Activated T-cell treated with anti-CD3 and anti-CD28 coated beads, Interleukin-2, amount 50 U/mL, for 4 hours (primary cell): Measurements from ENCODE around the gene CDK18. TPM values are rescaled to one million over a fixed set of nuclear protein-coding genes. Genes with fewer than 3 reads are reported as not detected.
"Not testable (repeated sequence)": the region's sequence is repeated elsewhere in the genome, so short reads cannot be mapped to it uniquely, and the experiment has no call there.

Experiments
- ATAC-seq, 2 donors: fragments of 200-7000 bp; cut with Tn5 transposase; one replicate each; pipeline ENCODE4 v1.10.0; 2021
- DNase-seq: peaks from one replicate; pipeline ENCODE4 v3.0.0-alpha.2; 2020
- H3K27me3 Mint-ChIP-seq: one replicate; pipeline ENCODE4 v1.8.0; 2021; ENCODE audit warnings: low read depth, mixed read lengths
- H3K36me3 Mint-ChIP-seq: one replicate; pipeline ENCODE4 v1.8.0; 2022; ENCODE audit warnings: mixed read lengths; ENCODE audit not compliant: insufficient read depth
- H3K4me1 Mint-ChIP-seq: one replicate; pipeline ENCODE4 v1.8.0; 2021; ENCODE audit warnings: low read depth, mixed read lengths
- H3K4me3 Mint-ChIP-seq: one replicate; pipeline ENCODE4 v1.8.0; 2021; ENCODE audit warnings: mild to moderate bottlenecking, moderate library complexity, mixed read lengths
- H3K9me3 Mint-ChIP-seq: one replicate; pipeline ENCODE4 v1.8.0; 2021; ENCODE audit warnings: mixed read lengths
- total RNA-seq, 3 donors: library from RNA; stranded (reverse); gene quantifications; one replicate each; pipeline ENCODE4 v1.2.1, GENCODE V29; 2021

Gene CDK18
- total RNA-seq, 3 donors from 2014 or later: 0.76 to 1.9 (median 0.95) TPM

DNA sequence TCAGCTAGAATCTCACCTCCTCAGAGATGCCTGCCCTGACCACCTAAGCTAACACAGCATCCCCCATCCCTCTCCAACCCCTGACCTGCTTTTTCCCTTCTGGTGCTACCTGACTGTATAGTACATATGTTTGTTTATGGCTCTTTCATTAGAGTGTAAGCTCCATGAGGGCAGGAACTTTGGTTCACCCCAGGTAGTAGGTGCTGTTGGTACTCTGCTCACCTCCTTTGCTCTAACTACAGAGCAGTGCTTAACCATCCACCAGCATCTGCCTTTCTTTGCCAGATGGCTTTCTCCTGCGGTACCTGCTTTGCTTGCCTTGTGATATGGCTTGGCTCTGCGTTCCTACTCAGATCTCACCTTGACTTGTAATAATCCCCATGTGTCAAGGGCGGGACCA is 29.9 kb upstream of the CDK18 start:
- Mint-ChIP-seq H3K36me3 (no peaks in the 10 kb centered on the region), H3K4me1 (peaks cover 2% of the 10 kb centered on the region), H3K4me3 (no peak overlapping the region), H3K27me3 (peaks cover 40% of the 10 kb centered on the region), H3K9me3 (peaks cover 11% of the 10 kb centered on the region)
- ATAC-seq: no peak
- DNase-seq: no peak

GRCh38 chr1:205475855-205476254 is 28.6 kb upstream of the CDK18 start:
- ATAC-seq (no peak), DNase-seq (no peak)
- no peaks in the 10 kb centered on the region for H3K36me3 Mint-ChIP-seq
- H3K4me3 Mint-ChIP-seq: no peak overlapping the region
- H3K4me1 Mint-ChIP-seq: peaks cover 14% of the 10 kb centered on the region
- H3K9me3 Mint-ChIP-seq: peaks cover 11% of the 10 kb centered on the region
- H3K27me3 Mint-ChIP-seq: peaks cover 38% of the 10 kb centered on the region

GRCh38 chr1:205476648-205477047 is 27.8 kb upstream of the CDK18 start:
- Mint-ChIP-seq H3K4me1 (peaks cover 21% of the 10 kb centered on the region), H3K9me3 (peaks cover 11% of the 10 kb centered on the region), H3K4me3 (no peak overlapping the region), H3K27me3 (peaks cover 38% of the 10 kb centered on the region), H3K36me3 (no peaks in the 10 kb centered on the region)
- DNase-seq (no peak), ATAC-seq (no peak)

- ATAC-seq (no peak), DNase-seq (no peak)
- Mint-ChIP-seq H3K9me3 (peaks cover 11% of the 10 kb centered on the region), H3K27me3 (peaks cover 38% of the 10 kb centered on the region), H3K4me1 (peaks cover 24% of the 10 kb centered on the region), H3K4me3 (no peak overlapping the region), H3K36me3 (no peaks in the 10 kb centered on the region)
Measured at GRCh38 chr1:205477121-205477758, 27.2 kb upstream of the CDK18 start.

- ATAC-seq (no peak), DNase-seq (no peak)
- H3K36me3 Mint-ChIP-seq: no peaks in the 10 kb centered on the region
- peaks cover 25% of the 10 kb centered on the region for H3K4me1 Mint-ChIP-seq
- H3K4me3 Mint-ChIP-seq: no peak overlapping the region
- H3K9me3 Mint-ChIP-seq: peaks cover 11% of the 10 kb centered on the region
- H3K27me3 Mint-ChIP-seq: peaks cover 33% of the 10 kb centered on the region
Measured at GRCh38 chr1:205477759-205478247, 26.7 kb upstream of the CDK18 start.

DNA sequence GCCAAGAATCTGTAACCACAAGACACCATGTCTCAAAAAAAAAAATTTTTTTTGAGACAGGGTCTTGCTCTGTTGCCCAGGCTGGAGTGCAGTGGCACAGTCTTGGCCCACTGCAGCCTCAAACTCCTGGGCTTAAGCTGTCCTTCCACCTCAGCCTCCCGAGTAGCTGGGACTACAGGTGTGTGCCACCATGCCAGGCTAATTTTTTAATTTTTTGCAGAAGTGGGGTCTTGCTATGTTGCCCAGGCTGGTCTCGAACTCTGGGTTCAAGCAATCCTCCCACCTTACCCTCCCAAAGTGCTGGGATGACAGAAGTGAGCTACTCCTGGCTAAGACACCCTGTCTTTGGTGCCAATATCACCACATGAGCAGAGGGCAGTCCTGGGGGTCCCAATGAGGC is 25.5 kb upstream of the CDK18 start:
- Mint-ChIP-seq H3K4me1 (peaks cover 29% of the 10 kb centered on the region), H3K9me3 (peaks cover 11% of the 10 kb centered on the region), H3K27me3 (peaks cover 32% of the 10 kb centered on the region)
- not testable (repeated sequence) for H3K36me3 Mint-ChIP-seq, DNase-seq, ATAC-seq, H3K4me3 Mint-ChIP-seq

DNA sequence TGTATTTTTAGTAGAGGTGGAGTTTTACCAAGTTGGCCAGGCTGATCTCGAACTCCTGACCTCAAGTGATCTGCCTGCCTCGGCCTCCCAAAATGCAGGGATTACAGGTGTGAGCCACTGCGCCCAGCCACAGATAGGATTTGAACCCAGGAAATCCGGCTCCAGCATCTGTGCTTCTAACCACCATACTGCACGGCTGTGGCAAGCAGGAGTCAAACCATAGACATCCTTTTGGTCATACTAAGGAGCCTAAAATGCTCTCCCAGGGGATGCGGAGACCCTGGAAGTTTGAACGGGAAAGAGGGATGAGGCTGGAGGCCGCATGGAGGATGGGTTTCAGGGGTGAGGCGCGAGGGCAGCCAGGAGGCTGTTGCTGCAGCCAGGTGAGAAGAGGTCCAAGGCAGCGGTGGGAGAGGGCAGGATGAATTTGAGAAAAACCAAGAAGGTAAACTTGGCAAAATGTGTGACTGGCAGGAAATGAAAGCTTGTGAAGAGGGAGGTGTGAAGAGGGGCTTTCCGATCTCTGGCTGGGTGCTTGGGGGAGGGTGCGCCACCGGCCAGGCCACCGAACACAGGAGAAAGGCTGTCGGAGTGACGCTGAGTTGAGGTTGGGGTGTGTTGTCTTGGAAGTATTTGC is 24.0 kb upstream of the CDK18 start:
- DNase-seq (peak; percentile 43), ATAC-seq (peak; percentile 82 to 86)
- Mint-ChIP-seq H3K27me3 (peaks cover 30% of the 10 kb centered on the region), H3K9me3 (peaks cover 3% of the 10 kb centered on the region), H3K4me1 (peaks cover 30% of the 10 kb centered on the region), H3K36me3 (no peaks in the 10 kb centered on the region), H3K4me3 (peak overlapping the region; percentile 43)

DNA sequence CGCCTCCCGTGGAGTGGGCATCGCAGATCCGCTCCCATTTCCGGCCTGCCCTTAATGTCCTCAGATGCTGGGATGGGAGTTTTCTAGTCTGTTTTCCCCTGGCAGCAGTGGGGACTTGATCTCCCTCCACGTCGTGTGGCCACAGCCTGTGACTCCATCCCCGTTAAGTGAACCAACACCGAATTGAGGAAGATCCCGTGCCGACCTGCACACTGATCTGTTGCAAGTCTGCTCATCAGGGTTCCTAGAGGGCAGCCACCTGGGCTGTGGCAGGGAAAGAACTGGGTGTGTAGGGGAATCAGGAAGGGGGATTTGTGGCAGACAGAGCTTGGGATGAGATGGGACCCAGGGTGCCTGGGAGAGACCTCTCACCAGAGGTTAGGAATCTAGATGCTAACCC is 23.3 kb upstream of the CDK18 start:
- peak overlapping the region; percentile 2 for H3K4me3 Mint-ChIP-seq
- peaks cover 30% of the 10 kb centered on the region for H3K4me1 Mint-ChIP-seq
- no peaks in the 10 kb centered on the region for H3K36me3 Mint-ChIP-seq
- H3K9me3 Mint-ChIP-seq: no peaks in the 10 kb centered on the region
- DNase-seq: no peak
- H3K27me3 Mint-ChIP-seq: peaks cover 33% of the 10 kb centered on the region
- no peak for ATAC-seq

- peaks cover 35% of the 10 kb centered on the region for H3K27me3 Mint-ChIP-seq
- peak in 1 of 2 donors; percentile 26 for ATAC-seq
- no peaks in the 10 kb centered on the region for H3K9me3 Mint-ChIP-seq
- peaks cover 30% of the 10 kb centered on the region for H3K4me1 Mint-ChIP-seq
- DNase-seq: no peak
- no peak overlapping the region for H3K4me3 Mint-ChIP-seq
- no peaks in the 10 kb centered on the region for H3K36me3 Mint-ChIP-seq
Measured at GRCh38 chr1:205481629-205482151, 22.8 kb upstream of the CDK18 start.

GRCh38 chr1:205482587-205482986 is 21.9 kb upstream of the CDK18 start:
- not testable (repeated sequence) for DNase-seq, H3K9me3 Mint-ChIP-seq, H3K36me3 Mint-ChIP-seq, ATAC-seq, H3K4me3 Mint-ChIP-seq
- H3K4me1 Mint-ChIP-seq: peaks cover 30% of the 10 kb centered on the region
- H3K27me3 Mint-ChIP-seq: peaks cover 36% of the 10 kb centered on the region

DNA sequence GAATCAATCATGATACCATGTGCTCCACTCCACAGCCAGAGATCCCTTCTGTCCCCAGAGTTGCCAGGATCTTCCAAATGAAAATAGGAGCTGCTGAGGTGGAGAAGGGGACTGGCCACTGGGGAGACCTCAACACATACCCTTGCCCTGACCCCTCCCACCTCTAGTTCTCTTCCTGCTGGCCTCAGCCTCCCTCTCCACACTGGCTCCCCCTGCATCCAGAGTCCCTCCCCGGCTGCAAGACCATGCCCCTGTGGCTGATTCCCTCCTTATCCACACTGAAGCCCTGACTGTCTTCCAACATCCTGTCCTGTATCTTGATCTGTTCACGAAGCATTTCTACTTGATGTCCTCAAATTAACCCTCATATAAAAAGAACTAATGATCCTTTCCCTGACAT is 21.1 kb upstream of the CDK18 start:
- peaks cover 43% of the 10 kb centered on the region for H3K27me3 Mint-ChIP-seq
- H3K9me3 Mint-ChIP-seq: no peaks in the 10 kb centered on the region
- no peak for ATAC-seq
- DNase-seq: no peak
- peaks cover 30% of the 10 kb centered on the region for H3K4me1 Mint-ChIP-seq
- H3K36me3 Mint-ChIP-seq: no peaks in the 10 kb centered on the region
- no peak overlapping the region for H3K4me3 Mint-ChIP-seq

GRCh38 chr1:205484985-205485967 is 19.2 kb upstream of the CDK18 start:
- Mint-ChIP-seq H3K4me3 (no peak overlapping the region), H3K9me3 (no peaks in the 10 kb centered on the region), H3K4me1 (peaks cover 21% of the 10 kb centered on the region), H3K36me3 (no peaks in the 10 kb centered on the region), H3K27me3 (peaks cover 44% of the 10 kb centered on the region)
- ATAC-seq (peak; percentile 54 to 71), DNase-seq (peak; percentile 60)

GRCh38 chr1:205486258-205486657 is 18.2 kb upstream of the CDK18 start:
- H3K4me1 Mint-ChIP-seq: peaks cover 13% of the 10 kb centered on the region
- ATAC-seq (no peak), DNase-seq (no peak)
- H3K4me3 Mint-ChIP-seq: no peak overlapping the region
- peaks cover 45% of the 10 kb centered on the region for H3K27me3 Mint-ChIP-seq
- no peaks in the 10 kb centered on the region for H3K9me3 Mint-ChIP-seq
- no peaks in the 10 kb centered on the region for H3K36me3 Mint-ChIP-seq

- Mint-ChIP-seq H3K27me3 (peaks cover 43% of the 10 kb centered on the region), H3K4me3 (no peak overlapping the region)
- peak; percentile 63 to 65 for ATAC-seq
Measured at GRCh38 chr1:205488074-205488723, 16.3 kb upstream of the CDK18 start.

More at GRCh38 chr1:205488074-205488723, 16.3 kb upstream of the CDK18 start:
- Mint-ChIP-seq H3K9me3 (no peaks in the 10 kb centered on the region), H3K4me1 (peaks cover 1% of the 10 kb centered on the region), H3K36me3 (no peaks in the 10 kb centered on the region)
- peak; percentile 18 for DNase-seq
